GM21526 (cell line): Measurements from ENCODE around the gene ADNP.
"Not testable (repeated sequence)": the region's sequence is repeated elsewhere in the genome, so short reads cannot be mapped to it uniquely, and the experiment has no call there.

ENCODE experiments used
- ATAC-seq: cut with Tn5 transposase; IDR thresholded peaks from one replicate; pipeline ENCODE4 v1.9.1; 2021; ENCODE audit warnings: moderate library complexity; ENCODE audit not compliant: unreplicated experiment, low FRiP score

ADNP gene

DNA sequence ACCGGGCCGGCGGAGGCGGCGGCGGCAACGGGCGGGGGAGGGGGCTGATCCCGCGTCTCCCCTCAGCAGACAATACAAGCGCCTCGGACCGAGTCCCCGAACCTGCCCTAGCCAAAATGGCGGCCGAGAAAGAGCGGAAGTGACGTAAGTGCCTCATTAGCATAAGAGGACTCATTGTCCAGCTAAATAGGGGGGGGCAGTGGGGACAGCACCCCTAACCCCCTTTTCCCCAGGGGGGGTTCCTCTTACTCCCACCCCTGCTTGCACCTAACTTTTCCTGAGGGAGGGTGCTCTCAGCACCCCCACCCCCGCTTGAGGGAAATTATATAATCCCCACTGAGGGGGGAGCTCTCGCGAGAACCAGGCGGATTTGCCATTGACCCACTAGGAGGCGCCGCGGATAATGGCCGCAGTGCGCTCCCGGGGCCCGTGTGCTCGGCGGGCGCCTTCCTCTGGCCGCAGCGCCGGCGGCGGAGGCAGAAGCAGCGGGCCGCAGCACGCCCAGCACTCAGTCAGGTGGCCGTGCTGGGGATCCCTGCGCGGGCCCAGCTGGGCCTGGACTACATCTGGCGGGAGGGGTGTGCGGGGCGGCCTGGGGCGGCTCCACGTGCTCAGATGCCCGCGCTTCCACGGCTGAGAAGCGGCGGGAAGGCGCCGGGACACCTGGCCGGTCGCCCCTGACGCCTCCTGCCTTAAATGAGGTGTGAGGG, at the start of gene ADNP:
ADNP (minus strand) TSS at position 132 of the 710 bp plus-strand sequence. CDS start 27,441 bp downstream, outside the sequence.
- ATAC-seq, result peak; percentile 57

DNA sequence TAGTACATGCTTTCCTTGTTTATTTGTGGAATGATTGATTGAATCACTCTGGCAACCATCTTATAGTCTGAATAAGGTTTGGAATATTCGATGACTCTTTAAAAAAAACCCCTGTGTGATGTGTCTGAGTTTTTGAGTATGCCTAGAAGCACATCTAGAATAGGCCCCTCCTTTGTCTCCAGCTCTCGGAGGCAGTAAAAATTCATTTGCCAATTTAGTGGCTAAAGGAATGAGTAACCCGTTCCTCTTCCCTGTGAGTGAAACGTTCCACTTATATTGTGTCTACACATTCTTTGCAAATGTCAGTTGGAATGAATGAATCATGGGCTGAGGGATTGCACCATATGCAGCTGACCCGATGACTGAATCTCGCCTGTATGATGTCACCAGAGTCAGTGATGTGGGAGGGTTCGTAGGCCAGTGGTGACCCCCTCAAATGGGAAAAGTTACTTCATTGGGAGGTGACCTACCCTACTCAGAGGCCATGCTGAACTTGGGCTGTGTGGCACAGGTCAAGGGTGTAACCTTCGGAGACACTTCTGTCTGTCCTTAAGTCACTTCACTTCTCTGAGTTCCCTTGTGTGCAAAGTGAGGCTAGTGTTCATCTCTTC, 48.9 kb upstream of the ADNP start:
- no peak for ATAC-seq

DNA sequence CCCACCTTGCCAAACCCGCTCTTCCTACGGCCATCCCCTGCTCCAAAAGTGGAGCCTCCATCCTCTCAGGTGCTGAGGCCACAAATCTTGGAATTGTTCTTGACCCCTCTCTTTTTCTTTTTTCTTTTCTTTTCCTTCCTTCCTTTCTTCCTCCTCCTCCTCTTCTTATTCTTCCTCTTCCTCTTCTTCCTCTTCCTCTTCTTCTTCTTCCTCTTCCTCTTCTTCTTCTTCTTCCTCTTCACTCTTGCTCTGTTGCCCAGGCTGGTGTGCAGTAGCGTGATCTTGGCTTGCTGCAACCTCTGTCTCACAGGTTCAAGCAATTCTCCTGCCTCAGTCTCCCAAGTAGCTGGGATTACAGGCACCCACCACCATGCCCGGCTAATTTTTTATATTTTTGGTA, 47.3 kb upstream of the ADNP start:
- not testable (repeated sequence) for ATAC-seq

DNA sequence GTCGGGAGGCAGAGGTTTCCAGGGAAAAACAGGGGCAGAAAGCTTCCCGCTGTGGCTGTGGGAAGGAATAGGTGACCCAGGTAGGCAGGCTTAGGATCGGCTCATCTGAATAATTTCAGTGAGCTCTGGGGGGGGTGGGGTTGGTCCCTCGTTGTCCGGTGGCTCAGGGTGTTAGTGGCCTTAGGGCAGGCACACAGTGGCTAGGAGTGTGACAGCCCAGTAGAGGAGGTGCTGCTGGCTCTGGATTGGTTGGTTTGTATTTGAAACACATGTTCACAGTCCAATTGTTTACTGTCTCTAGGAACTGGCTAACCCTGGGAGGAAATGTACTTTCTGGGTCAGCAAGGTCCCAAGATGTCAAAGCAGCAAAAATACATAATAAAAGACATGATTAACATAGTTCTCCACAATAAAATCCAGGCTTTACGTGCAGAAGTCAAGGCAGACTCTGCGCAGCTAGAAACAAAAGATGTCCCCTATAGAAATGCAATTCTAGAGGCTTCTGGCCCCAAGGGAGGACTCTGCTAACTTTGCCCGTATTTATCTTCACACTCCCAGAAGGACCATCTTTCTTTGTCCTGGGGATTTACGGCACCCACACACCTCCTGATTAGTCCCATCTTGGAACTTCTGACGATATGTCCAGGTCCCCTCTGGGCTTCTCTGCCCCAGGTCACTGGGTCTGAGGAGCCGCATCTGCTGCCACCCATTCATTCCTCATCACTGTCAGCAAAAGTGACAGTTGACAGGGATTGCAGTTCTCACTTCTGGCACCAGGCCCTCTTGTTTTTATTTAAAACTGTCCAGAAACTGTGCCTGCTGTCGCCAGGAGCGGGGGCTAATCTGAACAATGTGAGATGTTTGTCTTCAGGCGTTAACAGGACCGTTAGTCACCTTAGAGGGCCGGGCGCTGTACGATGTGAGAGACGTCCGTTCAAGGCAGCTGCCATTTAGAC, 46.1 kb upstream of the ADNP start:
- no peak for ATAC-seq

DNA sequence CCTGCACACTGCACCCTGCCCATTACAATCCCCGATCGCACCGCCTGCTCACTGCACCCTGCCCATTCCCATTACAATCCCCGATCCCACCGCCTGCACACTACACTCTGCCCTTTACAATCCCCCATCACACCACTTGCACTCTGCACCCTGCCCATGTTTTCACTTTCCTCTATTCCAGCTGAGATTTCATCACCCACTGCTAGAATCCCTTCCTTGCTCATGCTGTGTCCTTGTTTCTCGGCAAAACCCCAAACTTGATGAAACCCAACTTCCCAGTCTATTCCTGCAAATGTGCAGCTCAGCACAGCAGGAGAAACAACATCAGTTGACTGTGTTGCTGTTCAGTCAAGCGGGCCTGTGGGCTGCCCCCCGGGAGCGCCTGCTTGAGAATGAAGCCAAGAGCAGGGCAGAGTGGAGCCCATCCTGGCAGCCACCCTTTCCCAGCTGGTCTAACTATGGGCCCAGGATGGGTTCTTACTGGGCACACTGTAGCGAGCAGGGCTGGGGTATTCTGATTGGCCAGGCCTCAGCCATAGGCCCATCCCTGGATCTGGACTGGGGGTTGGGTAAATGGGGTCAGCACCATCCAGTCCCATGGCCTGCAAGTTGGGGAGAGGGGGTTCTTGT, 44.6 kb upstream of the ADNP start:
- no peak for ATAC-seq

DNA sequence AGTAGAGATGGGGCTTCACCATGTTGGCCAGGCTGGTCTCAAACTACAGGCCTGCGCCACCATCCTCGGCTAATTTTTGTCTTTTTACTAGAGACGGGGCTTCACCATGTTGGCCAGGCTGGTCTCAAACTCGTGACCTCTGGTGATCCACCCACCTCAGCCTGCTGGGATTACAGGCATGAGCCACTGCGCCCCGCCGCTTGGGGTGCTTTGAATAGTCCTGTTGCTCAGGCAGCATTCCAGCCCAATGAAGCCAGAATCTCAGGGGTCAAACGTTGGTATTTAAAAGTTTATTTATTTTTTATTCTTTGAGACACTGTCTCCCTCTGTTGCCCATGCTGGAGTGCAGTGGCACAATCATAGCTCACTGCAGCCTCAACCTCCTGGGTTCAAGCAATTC, 38.7 kb upstream of the ADNP start:
- no peak for ATAC-seq

DNA sequence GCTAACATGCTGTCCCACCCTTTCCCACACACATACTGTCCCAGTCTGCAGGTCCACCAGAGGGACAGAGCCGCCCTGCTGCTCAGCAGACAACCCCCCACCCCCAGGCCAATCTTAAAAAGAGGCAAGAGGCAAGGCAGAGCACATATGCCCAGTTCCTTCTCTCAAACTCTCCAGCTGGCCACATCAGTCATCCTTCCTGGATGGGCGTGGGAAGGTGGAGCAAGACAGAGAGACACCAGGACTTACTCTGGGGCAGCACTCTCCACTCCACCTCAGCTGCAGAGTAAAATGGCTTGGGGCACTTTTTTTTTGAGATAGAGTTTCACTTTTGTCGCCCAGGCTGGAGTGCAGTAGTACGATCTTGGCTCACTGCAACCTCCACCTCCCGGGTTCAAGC, 38.2 kb upstream of the ADNP start:
- no peak for ATAC-seq

DNA sequence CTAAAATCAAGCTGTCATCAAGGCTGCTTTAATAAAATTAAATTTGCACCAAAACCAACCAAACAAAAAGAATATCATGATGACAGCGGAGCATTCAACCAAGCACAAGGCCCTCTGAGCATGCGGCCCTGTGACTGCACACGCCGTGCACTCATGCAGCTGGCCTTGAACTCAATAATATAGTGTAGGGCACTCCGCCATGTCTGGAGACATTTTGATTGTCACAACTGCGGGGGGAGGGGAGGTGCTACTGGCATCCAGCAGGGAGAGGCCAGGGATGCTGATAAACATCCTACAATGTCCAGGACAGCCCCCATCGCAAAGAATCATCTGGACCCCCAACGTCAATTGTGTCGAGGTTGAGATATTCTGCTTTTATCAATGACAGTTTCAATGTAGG, 37.1 kb upstream of the ADNP start:
- no peak for ATAC-seq

DNA sequence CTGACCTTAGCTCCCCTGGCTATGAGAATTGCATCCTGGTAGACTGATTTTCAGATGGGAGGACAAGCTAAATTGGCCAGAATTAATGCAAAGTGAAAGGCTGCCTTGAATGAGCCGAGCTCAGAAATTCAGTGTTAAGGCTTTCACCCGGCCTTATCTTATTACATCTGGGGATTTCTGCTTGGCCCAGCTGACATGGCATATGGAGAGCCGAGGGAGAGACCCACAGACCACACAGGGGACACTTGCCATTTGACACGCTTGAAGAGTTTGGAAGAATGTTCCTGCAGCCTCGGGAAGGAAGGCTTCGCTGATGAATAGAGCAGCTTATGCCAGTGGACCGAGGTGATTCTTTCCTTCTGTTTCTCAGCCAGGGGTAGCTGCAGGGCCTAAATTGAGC, 36.3 kb upstream of the ADNP start:
- no peak for ATAC-seq

DNA sequence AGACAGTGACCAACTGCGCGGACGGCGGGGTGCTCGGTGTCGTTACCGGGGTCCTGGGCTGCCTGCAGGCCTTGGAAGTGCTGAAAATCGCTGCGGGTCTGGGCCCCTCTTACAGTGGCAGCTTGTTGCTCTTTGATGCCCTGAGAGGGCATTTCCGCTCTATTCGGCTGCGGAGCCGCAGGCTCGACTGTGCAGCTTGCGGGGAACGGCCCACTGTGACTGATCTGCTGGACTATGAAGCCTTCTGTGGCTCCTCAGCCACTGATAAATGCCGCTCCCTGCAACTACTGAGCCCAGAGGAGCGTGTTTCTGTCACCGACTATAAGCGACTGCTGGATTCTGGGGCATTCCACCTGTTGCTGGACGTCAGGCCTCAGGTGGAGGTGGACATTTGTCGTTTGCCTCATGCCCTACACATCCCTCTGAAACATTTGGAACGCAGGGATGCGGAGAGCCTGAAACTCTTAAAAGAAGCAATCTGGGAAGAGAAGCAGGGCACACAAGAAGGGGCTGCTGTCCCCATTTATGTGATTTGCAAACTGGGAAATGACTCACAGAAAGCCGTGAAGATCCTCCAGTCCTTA, 28.4 kb upstream of the ADNP start:
- no peak for ATAC-seq

DNA sequence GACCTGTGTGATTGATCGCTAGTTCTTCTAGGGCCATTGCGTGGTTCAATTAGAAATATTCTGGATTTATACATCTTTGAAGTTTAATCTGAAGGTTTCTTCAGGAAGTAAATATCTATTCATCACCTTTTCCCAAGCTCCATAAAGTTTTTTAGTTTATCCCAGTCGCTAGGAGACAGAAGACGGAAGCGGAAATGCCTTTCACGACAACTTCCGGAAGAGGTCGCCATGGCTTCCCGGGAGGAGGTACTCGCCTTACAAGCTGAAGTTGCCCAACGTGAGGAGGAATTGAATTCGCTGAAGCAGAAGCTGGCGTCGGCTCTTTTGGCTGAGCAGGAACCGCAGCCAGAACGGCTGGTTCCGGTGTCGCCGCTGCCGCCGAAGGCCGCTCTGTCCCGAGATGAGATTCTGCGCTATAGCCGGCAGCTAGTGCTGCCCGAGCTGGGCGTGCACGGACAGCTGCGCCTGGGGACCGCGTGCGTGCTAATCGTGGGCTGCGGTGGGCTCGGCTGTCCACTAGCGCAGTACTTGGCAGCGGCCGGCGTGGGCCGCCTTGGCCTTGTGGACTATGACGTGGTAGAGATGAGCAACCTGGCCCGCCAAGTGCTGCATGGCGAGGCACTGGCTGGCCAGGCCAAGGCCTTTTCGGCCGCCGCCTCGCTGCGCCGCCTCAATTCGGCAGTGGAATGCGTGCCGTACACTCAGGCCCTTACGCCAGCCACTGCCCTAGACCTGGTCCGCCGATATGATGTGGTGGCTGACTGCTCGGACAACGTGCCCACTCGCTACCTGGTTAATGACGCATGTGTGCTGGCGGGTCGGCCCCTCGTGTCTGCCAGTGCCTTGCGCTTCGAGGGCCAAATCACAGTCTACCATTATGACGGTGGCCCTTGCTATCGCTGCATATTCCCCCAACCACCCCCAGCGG, 27.6 kb upstream of the ADNP start, which contains the start of gene MOCS3:
MOCS3 (plus strand) TSS at position 204 of the 928 bp plus-strand sequence; CDS start at position 229, 25 bp downstream.
- peak; percentile 69 for ATAC-seq

DNA sequence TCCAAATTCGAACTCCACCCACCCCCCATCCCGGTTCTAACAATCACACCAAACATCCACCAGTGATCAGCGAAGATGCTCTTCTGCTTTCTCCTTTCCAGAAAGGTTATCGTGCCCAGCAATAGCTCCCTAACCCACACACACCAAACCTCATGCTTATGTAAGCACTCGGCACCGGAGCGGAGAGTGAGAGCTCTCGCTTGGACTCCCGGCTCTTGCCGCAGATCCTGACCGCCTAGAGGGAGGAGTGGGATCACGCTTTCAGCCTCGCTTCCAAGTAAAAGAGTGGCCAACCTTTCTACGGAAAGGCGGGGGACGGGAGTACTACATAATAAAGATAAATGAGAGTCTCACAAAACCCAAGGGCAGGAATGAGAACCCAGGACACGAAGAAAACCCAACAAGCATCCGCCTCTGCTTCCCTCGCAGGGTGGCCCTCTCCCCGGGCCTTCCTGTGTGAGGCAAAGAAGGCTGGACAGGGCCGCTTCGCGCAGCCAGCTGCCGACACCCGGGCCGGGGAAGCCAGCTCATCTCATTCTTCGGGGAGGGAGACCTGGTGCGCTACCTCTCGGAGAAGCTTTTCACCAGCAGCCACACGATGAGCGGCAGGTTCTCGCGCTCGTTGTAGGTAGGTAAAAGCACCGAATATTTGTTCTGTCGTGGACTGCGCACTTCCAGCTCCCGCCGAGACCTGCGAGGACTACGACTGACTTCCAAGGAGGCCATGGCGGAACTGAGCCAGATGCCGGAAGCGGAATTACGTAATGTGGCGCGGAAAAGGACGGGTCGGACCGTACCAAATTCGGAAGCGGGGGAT, 26.8 kb upstream of the ADNP start, which contains the start of gene DPM1:
DPM1 (minus strand) TSS at position 735 of the 817 bp plus-strand sequence; CDS start at position 726, 9 bp downstream.
- peak; percentile 76 for ATAC-seq

DNA sequence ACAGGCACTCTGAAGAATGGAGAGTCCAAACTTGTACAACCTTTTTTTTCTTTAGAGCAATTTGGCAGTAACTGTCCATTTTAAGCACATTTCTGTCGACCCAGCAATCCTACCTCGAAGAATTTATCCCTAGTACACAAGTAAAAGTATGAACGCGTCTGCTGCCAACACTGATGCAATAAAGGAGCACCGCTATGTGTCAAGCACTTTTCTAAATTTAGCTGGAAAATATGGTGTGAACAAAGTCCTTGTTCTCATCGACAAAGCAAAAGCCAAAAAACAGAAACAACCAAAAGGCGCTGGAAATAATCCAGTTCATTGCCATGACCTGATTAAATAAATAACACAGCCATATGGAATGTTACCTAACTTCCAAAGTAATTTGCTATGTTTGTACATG, 26.0 kb upstream of the ADNP start:
- ATAC-seq, result no peak

DNA sequence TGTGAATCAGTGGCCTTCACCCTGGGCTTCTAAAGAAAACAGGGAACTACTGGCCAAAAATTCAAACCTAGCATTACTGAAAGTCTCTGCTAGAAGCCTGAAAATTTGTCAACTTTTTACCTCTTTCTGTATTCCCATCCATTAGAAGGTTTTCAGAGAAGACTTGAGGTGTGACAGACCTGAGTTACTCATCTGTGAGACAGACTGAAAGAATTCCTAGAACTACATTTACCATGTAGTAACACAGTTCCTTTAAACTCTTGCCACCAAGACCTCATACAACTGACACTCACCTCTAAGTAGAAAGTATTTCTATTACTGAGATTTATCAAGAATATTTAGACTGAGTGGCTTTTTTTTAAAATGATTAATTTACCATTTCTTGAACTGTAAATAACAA, 22.6 kb upstream of the ADNP start:
- no peak for ATAC-seq

DNA sequence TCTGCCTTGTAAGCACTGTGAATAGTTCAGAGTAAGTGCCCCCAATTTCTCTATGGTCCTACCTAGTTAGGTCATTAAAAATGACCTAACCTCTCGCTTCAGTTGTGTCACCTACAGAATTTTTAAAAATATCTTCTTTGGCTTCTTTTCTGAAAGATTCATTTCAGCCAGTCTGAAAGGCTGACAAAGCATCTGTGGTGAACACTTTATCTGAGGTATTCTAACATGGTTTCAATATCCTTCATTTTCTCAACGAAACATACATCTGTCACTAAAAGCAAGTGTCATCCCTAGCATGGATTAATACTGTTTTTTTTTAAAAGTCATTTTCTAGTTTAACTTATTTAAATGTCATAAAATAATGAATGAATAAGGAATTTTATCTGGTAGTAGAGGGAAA, 22.0 kb upstream of the ADNP start:
- no peak for ATAC-seq

DNA sequence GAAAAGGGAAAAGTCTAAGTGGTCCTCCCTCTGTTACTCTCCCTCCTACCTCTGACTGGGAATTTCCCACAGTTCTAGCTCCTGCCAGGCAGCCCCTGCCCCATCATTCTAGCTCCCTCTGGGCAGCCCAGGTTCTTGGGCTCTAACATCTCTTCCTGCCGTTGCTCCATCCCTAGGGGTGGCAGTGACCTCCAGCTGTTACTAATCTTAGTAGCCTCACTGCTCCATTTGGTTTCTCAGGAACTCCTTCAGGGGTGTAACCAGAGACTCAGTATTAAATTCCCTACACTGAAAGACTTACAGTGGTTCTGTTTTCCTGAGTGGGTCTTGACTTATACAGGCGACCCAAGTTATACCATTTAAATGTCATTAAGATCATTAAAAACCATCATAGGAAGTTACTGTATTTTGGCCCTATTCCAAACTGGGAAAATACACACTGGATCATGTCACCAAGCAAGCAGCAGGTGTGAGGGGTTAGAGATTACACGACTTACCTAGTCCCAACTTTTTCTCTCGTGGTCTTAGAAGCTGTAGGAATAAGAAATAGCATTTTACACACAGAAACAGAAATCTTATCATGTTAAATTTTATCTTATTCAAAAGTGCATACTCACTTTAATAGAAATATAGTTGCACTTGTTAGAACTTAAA, 17.0 kb upstream of the ADNP start:
- ATAC-seq, result no peak

DNA sequence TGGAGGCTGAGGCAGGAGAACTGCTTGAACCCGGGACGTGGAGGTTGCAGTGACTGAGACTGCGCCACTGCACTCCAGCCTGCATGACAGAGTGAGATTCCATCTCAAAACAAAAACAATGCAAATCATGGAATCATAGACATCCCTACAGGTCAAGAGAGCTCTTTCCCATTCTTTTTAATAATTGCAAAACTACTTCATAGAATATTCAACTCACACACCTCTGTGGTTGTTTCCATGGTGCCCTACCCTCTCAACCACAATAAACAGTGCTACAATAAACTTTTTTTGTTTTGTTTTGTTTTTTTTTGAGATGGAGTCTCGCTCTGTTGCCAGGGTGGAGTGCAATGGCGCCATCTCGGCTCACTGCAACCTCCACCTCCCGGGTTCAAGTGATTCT, 11.8 kb upstream of the ADNP start:
- ATAC-seq, result no peak

DNA sequence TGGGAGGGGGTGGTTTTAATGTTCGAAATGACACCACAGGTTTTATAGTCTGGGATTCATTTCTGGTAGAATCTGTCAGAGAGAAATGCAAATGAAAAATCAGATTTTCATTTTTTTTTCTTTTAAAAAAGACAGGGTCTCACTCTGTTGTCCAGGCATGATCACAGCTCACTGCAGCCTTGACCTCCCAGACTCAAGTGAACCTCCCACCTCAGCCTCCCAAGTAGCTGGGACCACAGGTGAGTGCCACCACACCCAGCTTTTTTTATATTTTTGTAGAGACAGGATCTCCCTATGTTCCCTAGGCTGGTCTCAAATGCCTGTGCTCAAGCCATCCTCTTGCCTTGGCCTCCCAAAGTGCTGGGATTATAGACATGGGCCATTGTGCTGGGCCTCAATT, 2.4 kb upstream of the ADNP start:
- ATAC-seq, result no peak
